Superior temporal gyrus (tissue), 1 donor: ENCODE data around the gene FBXO5.
A peak's percentile ranks its signal among the peaks of the same experiment; 100 is the strongest.

Experiments used
- DNase-seq: peaks from one replicate; pipeline ENCODE4 v3.0.0-alpha.2; 2016; ENCODE audit errors: extremely low spot score

The FBXO5 gene

DNA sequence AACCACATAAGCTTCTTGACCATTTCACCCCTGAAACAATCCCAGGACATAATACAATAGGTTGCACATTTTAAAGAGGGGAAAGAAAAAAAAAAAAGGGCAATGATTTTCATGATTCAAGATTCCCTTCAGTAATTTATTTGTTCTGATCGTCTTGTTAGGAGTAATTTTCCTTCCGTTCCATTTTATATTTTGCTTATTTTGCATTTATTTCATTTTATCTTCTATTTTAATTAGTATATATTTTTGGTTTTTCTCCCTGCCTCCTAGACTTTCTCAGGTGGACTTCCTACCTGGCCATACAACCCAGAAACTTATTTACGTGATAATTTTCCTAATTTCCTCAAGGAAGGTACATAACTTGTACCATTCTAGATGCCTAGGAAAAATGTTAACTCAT is 32.6 kb downstream of the FBXO5 start:
- no peak for DNase-seq

DNA sequence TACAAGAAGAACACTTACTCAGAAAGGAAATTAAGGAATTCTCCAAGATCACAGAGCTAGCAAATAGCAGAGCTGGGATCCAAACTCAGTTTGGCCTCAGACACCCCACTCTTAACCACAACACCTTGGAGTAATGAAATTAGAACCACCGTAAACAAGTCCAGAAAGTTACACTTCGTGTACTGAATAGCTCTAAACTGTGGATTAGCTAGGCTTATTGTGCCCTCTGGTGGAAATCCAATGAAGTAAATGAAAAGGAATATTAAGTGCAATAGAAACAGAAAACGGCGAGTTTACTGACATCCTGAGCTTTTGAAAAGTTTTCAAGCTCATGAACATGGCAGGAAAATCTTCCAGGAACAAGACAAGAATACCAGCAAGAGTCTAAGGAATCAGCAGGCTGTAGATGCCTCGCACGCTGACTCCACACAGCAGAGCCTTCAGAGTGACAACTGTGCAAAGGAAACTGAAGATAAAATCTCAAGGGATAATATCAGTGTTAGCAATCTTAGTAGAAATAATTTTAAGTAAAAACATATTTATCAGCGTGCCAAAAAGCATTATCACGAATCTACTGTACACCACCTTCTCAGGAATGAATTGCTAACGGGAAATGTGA is 34.6 kb downstream of the FBXO5 start:
- DNase-seq: peak; percentile 85

DNA sequence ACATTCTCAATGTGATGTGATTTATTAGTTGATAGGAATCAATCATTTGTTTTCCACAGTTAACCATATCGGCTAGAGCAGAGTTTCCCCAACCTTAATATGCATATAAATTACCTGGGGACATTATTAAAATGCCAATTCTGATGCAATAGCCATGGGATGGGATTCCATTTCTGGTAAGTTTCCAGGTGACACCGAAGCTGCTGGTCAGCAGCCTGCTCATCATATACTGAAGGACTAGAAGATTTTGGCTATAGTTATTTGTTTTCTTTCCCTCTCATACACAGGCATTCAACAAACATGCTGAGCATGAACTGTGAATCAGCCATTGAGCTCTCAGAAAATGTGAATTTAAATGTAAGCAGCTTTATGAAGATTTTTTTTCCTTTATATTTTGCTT is 35.8 kb downstream of the FBXO5 start:
- DNase-seq: no peak

DNA sequence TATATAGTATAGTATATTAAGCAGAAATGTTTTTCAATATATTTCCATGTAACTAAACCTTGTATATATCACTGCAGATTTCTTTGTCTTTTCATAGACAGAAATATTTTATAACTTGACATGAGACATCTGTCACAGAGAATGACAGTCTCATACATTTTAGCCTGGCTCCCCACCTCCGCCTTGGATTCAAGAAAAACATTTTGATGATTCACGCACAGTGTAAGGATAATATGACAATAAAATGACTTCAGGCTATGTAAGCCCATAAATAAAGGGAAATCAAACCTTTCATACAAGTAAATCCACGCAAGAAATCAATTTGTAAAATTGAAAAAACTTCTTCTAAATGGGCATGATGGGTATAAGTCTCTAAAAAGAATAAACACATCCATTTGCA is 36.4 kb downstream of the FBXO5 start:
- no peak for DNase-seq

DNA sequence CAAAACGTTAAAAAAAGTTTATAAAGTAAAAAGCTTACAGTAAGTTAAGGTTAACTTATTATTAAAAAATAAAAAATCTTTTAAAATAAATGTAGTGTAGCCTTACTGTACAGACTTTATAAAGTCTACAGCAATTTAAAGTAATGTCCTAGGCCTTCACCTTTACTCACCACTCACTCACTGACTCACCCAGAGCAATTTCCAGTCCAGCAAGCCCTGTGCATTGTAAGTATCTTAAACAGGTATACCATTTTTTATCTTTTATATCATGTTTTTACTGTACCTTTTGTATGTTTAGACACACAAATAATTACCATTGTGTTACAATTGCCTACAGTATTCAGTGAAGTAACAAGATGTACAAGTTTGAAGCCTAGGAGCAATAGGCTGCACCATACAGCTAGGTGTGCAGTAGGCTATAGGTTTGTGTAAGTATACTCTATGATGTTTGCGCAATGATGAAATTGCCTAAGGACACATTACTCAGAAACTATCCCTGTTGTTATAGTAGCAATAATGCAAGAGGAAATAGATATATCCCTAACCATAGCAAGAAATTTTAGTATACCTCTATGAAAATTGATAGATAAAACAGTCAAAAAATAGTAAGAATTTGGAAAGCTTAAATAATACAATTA is 39.5 kb downstream of the FBXO5 start:
- DNase-seq: no peak

DNA sequence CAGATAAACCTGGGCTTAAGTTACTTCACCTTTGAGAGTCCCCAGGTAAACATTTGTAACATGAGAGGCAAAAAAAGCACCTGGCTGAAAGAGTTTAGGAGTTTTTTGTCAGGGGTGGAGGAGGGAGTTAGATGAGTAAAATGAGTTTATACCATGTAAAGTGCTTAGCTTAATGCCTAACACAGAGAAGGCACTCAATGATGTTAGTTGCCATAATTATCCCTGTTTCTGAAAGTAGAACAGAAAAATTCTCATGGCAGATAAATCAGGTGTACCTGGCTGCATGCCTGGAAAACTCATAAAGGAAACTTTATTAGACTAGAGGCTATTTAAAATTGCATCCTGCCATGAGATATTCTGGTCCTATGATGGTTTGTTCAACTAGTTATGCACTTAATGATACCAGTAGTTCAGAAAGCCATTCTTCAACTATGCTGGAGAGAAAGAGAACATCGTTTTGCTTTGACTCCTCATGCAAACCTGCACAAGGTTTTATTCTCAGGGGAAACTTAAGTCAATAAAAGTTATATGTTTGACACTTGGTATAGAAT is 40.4 kb downstream of the FBXO5 start:
- no peak for DNase-seq

DNA sequence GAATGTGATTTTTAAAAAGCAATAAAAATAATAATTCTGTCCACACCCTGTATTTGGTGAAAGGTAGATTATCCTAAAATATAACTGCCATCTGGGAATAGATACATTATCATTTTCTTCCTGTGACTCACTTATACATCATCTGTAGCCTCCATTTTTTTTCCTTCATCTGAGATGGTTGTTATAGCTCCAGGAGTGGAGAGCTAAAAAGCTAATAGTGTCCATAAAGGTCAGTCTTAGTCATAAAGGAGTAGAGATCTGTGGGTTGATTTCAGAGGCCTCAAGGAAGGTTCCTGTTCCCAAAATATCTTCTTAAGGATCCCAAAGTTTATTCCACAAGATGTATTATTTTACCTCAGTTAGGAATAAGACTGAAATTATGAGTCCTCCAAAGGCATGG is 41.1 kb downstream of the FBXO5 start:
- DNase-seq: no peak

DNA sequence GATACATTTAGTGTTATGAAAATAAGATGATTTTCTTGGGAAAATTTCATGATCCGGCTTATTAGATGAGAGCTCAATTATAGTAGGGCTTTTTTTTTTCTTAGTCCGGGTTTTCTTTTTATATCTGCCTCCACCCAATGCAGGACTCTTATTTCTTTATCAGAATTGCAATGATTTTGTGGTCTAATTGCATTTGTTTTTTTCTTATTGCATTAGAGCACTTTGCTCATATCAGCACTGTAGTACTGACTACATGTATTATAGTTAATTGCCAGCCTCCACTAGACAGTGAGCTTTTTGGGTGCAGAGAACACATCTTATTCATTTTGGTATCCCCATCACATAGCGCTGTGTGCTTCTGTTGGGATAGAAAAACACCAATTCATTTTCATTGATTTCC is 50.0 kb downstream of the FBXO5 start:
- no peak for DNase-seq

DNA sequence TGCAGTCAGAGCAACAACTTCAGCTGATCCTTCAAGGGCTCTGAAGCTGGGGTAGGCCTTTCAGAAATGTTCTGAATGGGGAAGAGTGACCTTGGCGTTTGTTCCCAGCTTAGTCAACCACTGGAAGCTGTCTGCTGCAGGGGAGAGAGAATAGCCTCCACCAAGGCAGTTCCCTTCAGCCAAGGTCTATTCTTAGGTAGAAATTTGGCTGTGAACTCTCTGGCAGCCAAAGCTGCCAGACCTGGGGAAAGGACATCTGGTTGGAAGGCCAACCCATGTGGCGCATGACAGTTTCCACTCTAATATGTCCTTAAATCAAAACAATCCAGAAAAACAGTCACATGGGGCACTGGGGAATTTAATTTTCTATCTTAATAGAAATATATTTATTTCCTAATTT is 60.1 kb downstream of the FBXO5 start:
- no peak for DNase-seq
